ENCODE data around the gene LRRC8C.

Gene LRRC8C

DNA sequence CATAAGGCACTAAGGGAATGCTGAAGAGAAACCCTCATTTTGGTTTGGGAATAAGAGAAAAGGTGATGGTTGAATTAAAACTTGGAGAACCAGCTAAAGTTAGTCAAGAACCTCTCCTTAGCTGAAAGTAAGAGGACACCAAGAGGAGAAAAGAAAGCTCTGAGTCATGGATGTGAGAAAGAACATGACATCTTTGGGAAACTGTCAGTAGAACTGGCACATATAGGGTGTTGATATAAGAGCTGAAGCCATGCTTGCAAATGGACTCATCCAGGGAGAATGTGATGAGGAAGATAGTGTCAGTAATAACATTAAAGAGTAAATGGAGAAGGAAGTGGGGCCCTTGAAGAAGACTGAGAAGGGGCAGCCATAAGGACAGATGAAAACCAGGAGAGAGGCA is 54.3 kb downstream of the LRRC8C start:
- TF ChIP-seq, protein P1, sequence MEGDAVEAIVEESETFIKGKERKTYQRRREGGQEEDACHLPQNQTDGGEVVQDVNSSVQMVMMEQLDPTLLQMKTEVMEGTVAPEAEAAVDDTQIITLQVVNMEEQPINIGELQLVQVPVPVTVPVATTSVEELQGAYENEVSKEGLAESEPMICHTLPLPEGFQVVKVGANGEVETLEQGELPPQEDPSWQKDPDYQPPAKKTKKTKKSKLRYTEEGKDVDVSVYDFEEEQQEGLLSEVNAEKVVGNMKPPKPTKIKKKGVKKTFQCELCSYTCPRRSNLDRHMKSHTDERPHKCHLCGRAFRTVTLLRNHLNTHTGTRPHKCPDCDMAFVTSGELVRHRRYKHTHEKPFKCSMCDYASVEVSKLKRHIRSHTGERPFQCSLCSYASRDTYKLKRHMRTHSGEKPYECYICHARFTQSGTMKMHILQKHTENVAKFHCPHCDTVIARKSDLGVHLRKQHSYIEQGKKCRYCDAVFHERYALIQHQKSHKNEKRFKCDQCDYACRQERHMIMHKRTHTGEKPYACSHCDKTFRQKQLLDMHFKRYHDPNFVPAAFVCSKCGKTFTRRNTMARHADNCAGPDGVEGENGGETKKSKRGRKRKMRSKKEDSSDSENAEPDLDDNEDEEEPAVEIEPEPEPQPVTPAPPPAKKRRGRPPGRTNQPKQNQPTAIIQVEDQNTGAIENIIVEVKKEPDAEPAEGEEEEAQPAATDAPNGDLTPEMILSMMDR (conservative IDR thresholded peaks at IDR 0.05; ENCODE audit: low read length) = no peak
- no peak overlapping the region for H3K4me3 ChIP-seq (ENCODE audit: low read length)
- DNase-seq (ENCODE audit: low read depth) = no peak

- TF ChIP-seq, protein P1 (conservative IDR thresholded peaks at IDR 0.05; ENCODE audit: low read length) = no peak
- no peak overlapping the region for H3K4me3 ChIP-seq (ENCODE audit: low read length)
- DNase-seq (ENCODE audit: low read depth) = no peak
These were observed 55.7 kb downstream of the LRRC8C start for GRCh38 chr1:89688607-89689006.

DNA sequence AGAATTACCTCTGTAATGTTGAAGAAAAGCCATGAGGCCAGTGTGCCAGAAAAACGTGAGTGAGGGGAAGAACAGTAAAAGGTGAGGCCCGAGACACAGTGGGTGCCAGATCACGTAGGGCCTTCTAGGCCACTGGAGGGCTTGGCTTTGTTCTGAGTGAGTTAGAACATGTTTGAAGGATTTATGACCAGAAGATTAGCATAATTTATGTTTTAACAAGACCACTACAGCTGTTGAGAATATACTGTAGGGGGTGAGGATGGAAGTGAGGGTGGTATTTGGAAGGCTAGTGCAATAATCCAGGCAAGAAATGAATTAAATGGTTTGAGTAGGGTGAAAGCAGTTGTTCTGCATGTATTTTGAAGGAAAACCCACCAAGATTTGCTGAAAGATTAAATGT is 56.3 kb downstream of the LRRC8C start:
- DNase-seq (ENCODE audit: low read depth) = no peak
- TF ChIP-seq, protein P1 (conservative IDR thresholded peaks at IDR 0.05; ENCODE audit: low read length) = no peak
- H3K4me3 ChIP-seq (ENCODE audit: low read length) = no peak overlapping the region

- TF ChIP-seq, protein P1 (conservative IDR thresholded peaks at IDR 0.05; ENCODE audit: low read length) = no peak
- H3K4me3 ChIP-seq (ENCODE audit: low read length) = no peak overlapping the region
- no peak for DNase-seq (ENCODE audit: low read depth)
These were observed 57.7 kb downstream of the LRRC8C start for GRCh38 chr1:89690595-89690994.

DNA sequence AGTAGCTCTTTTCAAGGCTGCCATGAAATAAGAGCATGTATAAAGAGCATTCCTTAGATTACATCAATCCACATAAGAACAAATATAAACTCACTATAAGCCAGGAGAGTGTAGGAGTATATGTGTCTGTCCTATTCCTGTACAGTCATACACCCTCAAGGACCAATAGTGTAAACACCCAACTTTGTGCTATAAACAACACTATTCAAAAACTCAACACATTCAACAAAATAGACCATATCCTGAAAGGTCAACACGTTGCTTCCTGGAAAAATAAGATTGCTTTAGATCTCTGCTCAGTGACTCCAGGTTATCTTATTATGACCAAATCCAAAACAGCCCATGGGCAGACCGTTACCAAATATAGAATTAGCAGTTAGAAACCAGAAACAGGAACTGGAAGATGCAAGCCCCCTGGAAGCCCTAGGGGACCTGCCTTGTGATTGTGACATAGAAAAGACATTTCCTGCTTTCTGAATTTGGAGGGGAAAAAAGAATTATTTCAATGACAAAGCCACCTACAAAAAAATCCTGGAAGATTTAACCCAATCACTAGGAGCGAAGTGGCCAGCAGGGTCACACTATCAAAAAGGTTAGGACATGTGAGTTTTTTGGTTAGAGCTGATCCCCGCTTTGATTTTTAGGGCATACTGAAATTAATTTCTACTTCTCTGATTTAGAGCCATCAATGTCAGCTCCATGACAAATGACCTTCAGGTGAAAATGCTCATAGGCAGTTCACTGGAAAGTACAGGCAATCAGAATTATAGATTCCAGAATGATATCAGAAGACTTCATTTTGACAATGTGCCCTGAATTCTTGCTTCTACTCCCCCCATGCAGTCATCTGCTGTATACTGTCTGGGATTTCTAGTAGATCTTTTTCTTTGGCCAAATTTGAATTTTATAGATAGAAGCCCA is 59.9 kb downstream of the LRRC8C start:
- TF ChIP-seq, protein P1 (conservative IDR thresholded peaks at IDR 0.05; ENCODE audit: low read length) = no peak
- DNase-seq (ENCODE audit: low read depth) = no peak
- H3K4me3 ChIP-seq (ENCODE audit: low read length) = no peak overlapping the region

DNA sequence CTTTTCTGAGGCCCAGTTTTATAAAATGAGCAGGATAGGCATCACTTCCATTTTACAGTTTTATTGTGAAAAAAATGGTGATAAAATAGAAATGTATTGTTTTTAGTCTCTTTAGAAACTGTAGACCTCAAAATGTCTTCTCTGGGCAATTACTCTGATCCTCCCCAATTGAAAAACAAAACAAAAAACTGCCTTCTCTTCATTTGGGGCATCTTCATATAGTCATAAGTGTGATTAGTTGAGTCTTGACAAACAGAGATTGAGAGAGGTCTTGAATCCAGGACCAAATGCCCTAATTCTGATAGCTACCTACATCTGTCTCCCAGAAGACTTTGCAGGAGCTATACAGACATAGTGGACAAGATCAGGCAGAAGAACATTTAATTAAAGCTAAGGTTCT is 62.9 kb downstream of the LRRC8C start:
- DNase-seq (ENCODE audit: low read depth) = no peak

More for the DNA sequence above, 62.9 kb downstream of the LRRC8C start:
- TF ChIP-seq, protein P1 (conservative IDR thresholded peaks at IDR 0.05; ENCODE audit: low read length) = no peak
- H3K4me3 ChIP-seq (ENCODE audit: low read length) = no peak overlapping the region
